PC-9 (cell line): ENCODE results near the gene SSR2. TPM values are rescaled to one million over a fixed set of nuclear protein-coding genes. Genes with fewer than 3 reads are reported as not detected.

Experiments
- BruUV-seq: library from RNA; stranded (reverse); fragments of 400-500 nt; replicated peaks from 2 replicates; lab custom pipeline; 2021; lab: Mats Ljungman, UMichigan
- CTCF ChIA-PET: fragments of 300-600 bp; sonication (Branson Sonifier 250); formaldehyde crosslinking; loops from one replicate; lab custom pipeline; 2022; ENCODE audit warnings: antibody characterized with exemption; lab: Charles Lee
- POLR2A ChIA-PET: fragments of 300-600 bp; sonication (Branson Sonifier 250); formaldehyde crosslinking; loops from one replicate; lab custom pipeline; 2022; ENCODE audit warnings: antibody characterized with exemption; ENCODE audit not compliant: unreplicated experiment; lab: Charles Lee
- DNase-seq, 2 experiments: peaks; one replicate each; pipeline versions ENCODE4 v3.0.0 to v3.0.0-alpha.2; 2015 to 2022; ENCODE audit warnings: mixed read lengths in 1 of 2
- H2AFZ ChIP-seq: fragments of 200-600 bp; sonication (generic); 2 replicates; pipeline ENCODE4 v1.8.1; 2017; ENCODE audit warnings: antibody characterized with exemption
- H3F3A ChIP-seq: fragments of 200-600 bp; sonication (generic); 2 replicates; pipeline ENCODE4 v1.8.1; 2017; ENCODE audit warnings: antibody characterized with exemption, mild to moderate bottlenecking, low read depth; ENCODE audit not compliant: insufficient read depth
- H3K27ac ChIP-seq: fragments of 200-600 bp; sonication (generic); 2 replicates; pipeline ENCODE4 v1.6.1; 2016; ENCODE audit warnings: mixed run types
- H3K27me3 ChIP-seq: fragments of 200-600 bp; sonication (generic); 2 replicates; pipeline ENCODE4 v1.6.1; 2016; ENCODE audit warnings: low read depth, mixed run types; ENCODE audit not compliant: insufficient read depth
- H3K36me3 ChIP-seq: fragments of 200-600 bp; sonication (generic); 2 replicates; pipeline ENCODE4 v1.6.1; 2016; ENCODE audit warnings: low read depth, mixed run types
- H3K4me1 ChIP-seq: fragments of 200-600 bp; sonication (generic); replicated peaks from 2 replicates; pipeline ENCODE4 v1.6.1; 2016; ENCODE audit warnings: mixed run types; ENCODE audit not compliant: insufficient read depth
- H3K4me2 ChIP-seq: fragments of 200-600 bp; sonication (generic); 2 replicates; pipeline ENCODE4 v1.6.1; 2017; ENCODE audit warnings: mixed run types
- H3K4me3 ChIP-seq: fragments of 200-600 bp; sonication (generic); 2 replicates; pipeline ENCODE4 v1.6.1; 2016; ENCODE audit warnings: mixed run types
- H3K79me2 ChIP-seq: fragments of 200-600 bp; sonication (generic); 2 replicates; pipeline ENCODE4 v1.6.1; 2017; ENCODE audit warnings: low read depth, mixed run types
- H3K9me2 ChIP-seq: fragments of 200-600 bp; sonication (generic); 2 replicates; pipeline ENCODE4 v1.8.1; 2017; ENCODE audit warnings: mild to moderate bottlenecking; ENCODE audit not compliant: insufficient read depth
- H3K9me3 ChIP-seq: fragments of 200-600 bp; sonication (generic); 2 replicates; pipeline ENCODE4 v1.8.1; 2016; ENCODE audit warnings: low read depth; ENCODE audit not compliant: insufficient read depth
- H4K20me1 ChIP-seq: fragments of 200-600 bp; sonication (generic); 2 replicates; pipeline ENCODE4 v1.8.1; 2017; ENCODE audit not compliant: insufficient read depth
- EZH2 ChIP-seq: fragments of 200-600 bp; sonication (generic); IDR thresholded peaks from 2 replicates; pipeline ENCODE4 v1.8.0; 2017; ENCODE audit warnings: antibody characterized with exemption, low read depth
- intact Hi-C: fragments of 100-400 bp; cut with micrococcal nuclease; formaldehyde crosslinking; loops from one replicate; pipeline ENCODE4 v1.10.0; 2022; ENCODE audit not compliant: unreplicated experiment
- total RNA-seq: library from RNA; stranded (reverse); gene quantifications from 2 replicates; pipeline ENCODE4 v1.2.3, GENCODE V29; 2021
- TF ChIP-seq, protein P1 (sequence below): fragments of 200-600 bp; sonication (generic); conservative IDR thresholded peaks from 2 replicates; pipeline ENCODE4 v1.6.1; 2017; ENCODE audit warnings: mixed run types, antibody characterized with exemption, mild to moderate bottlenecking, moderate library complexity

SSR2 gene
- total RNA-seq, 1 experiment from 2014 or later = 196 TPM

DNA sequence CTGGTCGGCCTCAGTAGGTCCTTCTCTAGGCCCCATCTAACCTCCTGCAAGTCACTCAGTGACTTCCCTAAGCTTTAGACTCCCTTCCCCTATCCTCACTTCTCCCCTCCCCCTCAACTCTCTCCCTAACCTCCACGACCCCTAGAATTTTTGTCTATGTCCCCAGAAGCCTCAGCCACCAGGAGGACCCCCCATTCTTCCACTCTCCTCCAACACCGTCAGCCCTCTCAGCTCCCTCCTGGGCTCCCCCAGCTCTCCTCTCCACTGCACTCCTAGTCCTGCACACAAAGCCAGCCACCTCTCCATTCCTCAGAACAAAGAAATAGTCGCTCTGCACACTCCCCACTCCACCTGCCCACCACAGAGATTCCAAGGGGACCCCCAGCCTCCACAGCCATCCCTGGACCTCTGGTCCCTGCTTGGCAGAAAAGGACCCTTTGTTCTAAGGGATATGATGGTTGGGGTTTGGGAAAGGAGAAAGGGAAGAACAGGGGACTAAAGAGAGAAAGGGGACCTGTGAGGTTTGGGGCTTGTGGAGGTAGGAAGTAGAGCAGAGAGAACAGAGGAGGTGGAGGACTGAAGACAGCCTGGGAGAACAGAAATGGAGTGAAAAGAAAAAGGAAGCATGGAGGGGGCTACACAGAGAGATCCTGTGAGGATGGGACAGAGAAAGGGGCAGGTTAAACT, 45.2 kb downstream of the SSR2 start:
- Histone ChIP-seq H3K27ac (peak overlapping the region; percentile 96), H3K36me3 (peaks cover 27% of the 10 kb centered on the region), H3K4me2 (peak overlapping the region; percentile 94), H4K20me1 (peaks cover 64% of the 10 kb centered on the region), H3K9me2 (no peaks in the 10 kb centered on the region), H3K27me3 (no peaks in the 10 kb centered on the region), H2AFZ (no peak overlapping the region), H3K4me3 (peak overlapping the region; percentile 93), H3F3A (peaks cover 56% of the 10 kb centered on the region), H3K9me3 (no peaks in the 10 kb centered on the region), H3K4me1 (peaks cover 39% of the 10 kb centered on the region), H3K79me2 (peaks cover 100% of the 10 kb centered on the region)
- DNase-seq = no peak
- CTCF ChIA-PET = interaction anchor here (1.1 kb wide), 1 partner anchor 14 kb away, joined by 4 read pairs; no protein-coding TSS in a partner anchor
- TF ChIP-seq, protein P1, sequence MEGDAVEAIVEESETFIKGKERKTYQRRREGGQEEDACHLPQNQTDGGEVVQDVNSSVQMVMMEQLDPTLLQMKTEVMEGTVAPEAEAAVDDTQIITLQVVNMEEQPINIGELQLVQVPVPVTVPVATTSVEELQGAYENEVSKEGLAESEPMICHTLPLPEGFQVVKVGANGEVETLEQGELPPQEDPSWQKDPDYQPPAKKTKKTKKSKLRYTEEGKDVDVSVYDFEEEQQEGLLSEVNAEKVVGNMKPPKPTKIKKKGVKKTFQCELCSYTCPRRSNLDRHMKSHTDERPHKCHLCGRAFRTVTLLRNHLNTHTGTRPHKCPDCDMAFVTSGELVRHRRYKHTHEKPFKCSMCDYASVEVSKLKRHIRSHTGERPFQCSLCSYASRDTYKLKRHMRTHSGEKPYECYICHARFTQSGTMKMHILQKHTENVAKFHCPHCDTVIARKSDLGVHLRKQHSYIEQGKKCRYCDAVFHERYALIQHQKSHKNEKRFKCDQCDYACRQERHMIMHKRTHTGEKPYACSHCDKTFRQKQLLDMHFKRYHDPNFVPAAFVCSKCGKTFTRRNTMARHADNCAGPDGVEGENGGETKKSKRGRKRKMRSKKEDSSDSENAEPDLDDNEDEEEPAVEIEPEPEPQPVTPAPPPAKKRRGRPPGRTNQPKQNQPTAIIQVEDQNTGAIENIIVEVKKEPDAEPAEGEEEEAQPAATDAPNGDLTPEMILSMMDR = no peak
- no TSS peak for BruUV-seq
- POLR2A ChIA-PET = interaction anchor here (0.6 to 2.5 kb wide), 3 partner anchors 13 to 102 kb away, joined by 4 to 6 read pairs (median 5); partner anchors contain the start of gene KHDC4
- intact Hi-C loops = loop anchor here (1.0 to 5.0 kb wide), 2 partner anchors 13 to 307 kb away; partner anchors contain the start of genes SMG5 and TMEM79

DNA sequence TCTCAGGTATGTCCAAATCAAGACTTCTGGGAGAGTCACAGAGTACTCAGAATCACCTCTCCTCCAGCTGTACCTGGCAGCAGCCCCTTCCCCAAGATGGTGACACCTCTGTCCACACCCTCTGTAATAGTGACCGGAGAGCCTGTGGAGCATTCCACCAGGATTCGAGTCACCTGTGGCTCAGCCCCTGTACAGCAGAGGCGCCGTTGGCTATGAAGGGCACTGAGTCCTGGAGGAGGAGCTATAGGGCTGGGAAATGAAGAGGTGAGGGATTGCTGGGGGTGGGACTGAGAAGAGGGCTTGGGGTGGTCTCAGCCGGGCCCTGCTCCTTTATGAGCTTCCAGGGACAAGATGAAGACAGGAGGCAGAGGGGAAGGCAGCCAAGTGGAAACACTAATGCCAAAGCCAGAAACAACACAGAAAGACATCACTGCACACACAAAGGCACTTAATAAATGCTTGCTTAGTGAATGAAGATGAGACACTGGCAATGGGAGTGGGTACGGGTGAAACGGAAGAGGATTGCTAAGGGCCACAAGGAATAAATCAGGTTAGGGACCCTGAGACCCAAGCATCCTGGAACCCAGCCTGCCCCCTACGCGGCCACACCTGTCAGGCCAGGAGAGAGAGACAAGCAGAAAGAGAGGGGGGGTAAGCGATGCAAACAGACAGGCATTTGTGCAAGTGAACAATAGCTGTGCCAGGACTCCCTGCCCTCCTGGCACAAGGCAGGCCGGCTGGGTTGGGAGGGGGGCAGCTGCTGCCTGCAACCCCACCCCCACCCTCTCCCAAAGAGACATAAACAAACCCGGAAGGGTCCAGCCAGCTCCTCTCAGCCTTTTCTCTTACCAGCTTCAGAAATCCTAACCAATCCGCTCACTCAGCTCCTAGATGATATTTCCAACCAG, 46.3 kb downstream of the SSR2 start:
- TF ChIP-seq, protein P1 = no peak
- no peak for TF ChIP-seq EZH2
- ChIA-PET POLR2A (interaction anchor here (2.5 kb wide), 1 partner anchor 12 kb away, joined by 6 read pairs; no protein-coding TSS in a partner anchor), CTCF (interaction anchor here (0.5 to 1.1 kb wide), 2 partner anchors 13 to 121 kb away, joined by 3 to 4 read pairs; no protein-coding TSS in a partner anchor)
- Histone ChIP-seq H3K27ac (no peak overlapping the region), H2AFZ (no peak overlapping the region), H4K20me1 (peaks cover 75% of the 10 kb centered on the region), H3K27me3 (no peaks in the 10 kb centered on the region), H3F3A (peaks cover 56% of the 10 kb centered on the region), H3K9me3 (no peaks in the 10 kb centered on the region), H3K4me2 (peak overlapping the region; percentile 94), H3K4me3 (peak overlapping the region; percentile 93; the same call in 1 of the 2 replicates), H3K79me2 (peaks cover 100% of the 10 kb centered on the region), H3K36me3 (peaks cover 38% of the 10 kb centered on the region), H3K9me2 (no peaks in the 10 kb centered on the region), H3K4me1 (peaks cover 35% of the 10 kb centered on the region)
- DNase-seq = no peak
- BruUV-seq = no TSS peak
- intact Hi-C loops = loop anchor here (5.0 kb wide), 1 partner anchor 308 kb away; the partner anchor contains the start of genes SMG5 and TMEM79

DNA sequence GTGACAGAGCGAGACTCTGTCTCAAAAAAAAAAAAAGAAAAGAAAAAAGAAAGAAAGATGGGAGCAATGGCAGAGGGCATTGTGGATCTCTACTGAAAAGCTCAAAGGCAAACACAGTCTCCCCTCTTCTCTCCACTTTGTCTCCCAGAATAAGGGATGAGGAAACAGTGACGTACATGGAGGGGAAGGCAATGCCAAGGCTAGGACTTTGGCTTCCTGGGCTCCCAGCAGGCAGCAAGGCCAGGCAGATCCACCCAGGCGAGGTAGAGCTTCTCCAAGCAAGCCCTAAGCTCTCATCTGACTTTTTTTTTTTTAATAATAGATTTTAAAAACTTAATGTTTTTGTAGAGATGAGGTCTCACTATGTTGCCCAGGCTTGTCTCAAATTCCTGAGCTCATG, 47.0 kb downstream of the SSR2 start:
- Histone ChIP-seq H2AFZ (no peak overlapping the region), H3K4me3 (no peak overlapping the region), H3K27ac (no peak overlapping the region), H3K36me3 (peaks cover 45% of the 10 kb centered on the region), H3F3A (peaks cover 57% of the 10 kb centered on the region; the same call in 1 of the 2 replicates), H3K4me2 (peak overlapping the region; percentile 94; the same call in 1 of the 2 replicates), H3K79me2 (peaks cover 100% of the 10 kb centered on the region), H3K9me3 (no peaks in the 10 kb centered on the region), H3K27me3 (no peaks in the 10 kb centered on the region), H4K20me1 (peaks cover 82% of the 10 kb centered on the region), H3K9me2 (no peaks in the 10 kb centered on the region), H3K4me1 (peaks cover 35% of the 10 kb centered on the region)
- TF ChIP-seq, protein P1 = no peak
- no peak for TF ChIP-seq EZH2
- BruUV-seq = no TSS peak
- ChIA-PET CTCF (interaction anchor here (0.5 kb wide), 1 partner anchor 121 kb away, joined by 3 read pairs; no protein-coding TSS in a partner anchor), POLR2A (interaction anchor here (2.5 kb wide), 1 partner anchor 11 kb away, joined by 6 read pairs; no protein-coding TSS in a partner anchor)
- intact Hi-C loops = no loop called here
- no peak for DNase-seq
